Gastroesophageal sphincter (tissue), 3 donors: ENCODE results near the gene ANGEL1.

Experiments
- CTCF ChIP-seq, 4 experiments: fragments of 200-600 bp in 2 of 4; fragments of 450-650 bp in 2 of 4; sonication (generic) in 1 of 4; IDR thresholded peaks; one replicate each; pipeline ENCODE4 v1.5.1; 2017 to 2019; ENCODE audit warnings: antibody characterized with exemption in 4 of 4, mild to moderate bottlenecking in 2 of 4, moderate library complexity in 2 of 4
- EP300 ChIP-seq: sonication (generic); formaldehyde crosslinking; IDR thresholded peaks from one replicate; pipeline ENCODE4 v1.6.1; 2017; ENCODE audit warnings: antibody characterized with exemption, mild to moderate bottlenecking
- POLR2A ChIP-seq, 2 donors: fragments of 450-650 bp; IDR thresholded peaks; one replicate each; pipeline ENCODE4 v1.6.1; 2017; ENCODE audit warnings: antibody characterized with exemption in 2 of 2, mild to moderate bottlenecking in 2 of 2, moderate library complexity in 1 of 2
- POLR2AphosphoS5 ChIP-seq: sonication (generic); formaldehyde crosslinking; IDR thresholded peaks from one replicate; pipeline ENCODE4 v1.6.1; 2017; ENCODE audit warnings: antibody characterized with exemption

GRCh38 chr14:76782115-76782884 is 30.4 kb downstream of the ANGEL1 start:
- no peak for TF ChIP-seq CTCF (IDR thresholded peaks at IDR 0.05)
- no peak for TF ChIP-seq POLR2AphosphoS5
- TF ChIP-seq POLR2A (IDR thresholded peaks at IDR 0.05) = no peak
- TF ChIP-seq EP300 = no peak
